Colonic mucosa (tissue), 4 donors: ENCODE results near the gene KCP. TPM values are rescaled to one million over a fixed set of nuclear protein-coding genes. Genes with fewer than 3 reads are reported as not detected.

Experiments
- DNase-seq: peaks from one replicate; pipeline ENCODE4 v3.0.0-alpha.2; 2020
- H3K27ac ChIP-seq: fragments of 200-600 bp; one replicate; pipeline ENCODE4 v1.8.0; 2021
- H3K27me3 ChIP-seq: fragments of 200-600 bp; one replicate; pipeline ENCODE4 v1.8.0; 2021
- H3K36me3 ChIP-seq: fragments of 200-600 bp; one replicate; pipeline ENCODE4 v1.8.0; 2021
- H3K4me1 ChIP-seq: fragments of 200-600 bp; one replicate; pipeline ENCODE4 v1.8.0; 2021; ENCODE audit warnings: mild to moderate bottlenecking
- H3K4me3 ChIP-seq: fragments of 200-600 bp; one replicate; pipeline ENCODE4 v1.8.0; 2021
- H3K9ac ChIP-seq, 2 donors: one replicate each; pipeline ENCODE4 v1.7.0; 2013; ENCODE audit warnings: control low read depth in 2 of 2, low read depth in 2 of 2, low read length in 2 of 2
- H3K9me3 ChIP-seq: fragments of 200-600 bp; one replicate; pipeline ENCODE4 v1.8.0; 2021
- CTCF ChIP-seq: fragments of 200-600 bp; IDR thresholded peaks from one replicate; pipeline ENCODE4 v1.8.0; 2022; ENCODE audit warnings: antibody characterized with exemption, mild to moderate bottlenecking
- intact Hi-C: fragments of 100-400 bp; cut with DNase I; formaldehyde crosslinking; loops from one replicate; pipeline ENCODE4 v1.14.1; 2022
- total RNA-seq, 2 donors: library from RNA; stranded (reverse); fragmentation: NEBNext Ultra II Directional in 1 of 2; extraction: Animal tissue kit (Norgen Biotek cat#: 25700) in 1 of 2; gene quantifications; one replicate each; pipeline ENCODE4 v1.2.1, GENCODE V29; 2021
- donor health status: healthy.
- donor health status: DM: no; HTN: no; CAD: no.
- donor health status: DM: no; HTN: no; CAD: no.

KCP gene
- total RNA-seq, 2 donors from 2014 or later, result 0.64 to 1.1 TPM

- no peak overlapping the region for H3K9ac ChIP-seq
- no peak overlapping the region for H3K4me3 ChIP-seq
- no peaks in the 10 kb centered on the region for H3K36me3 ChIP-seq
- H3K9me3 ChIP-seq, result no peaks in the 10 kb centered on the region
- TF ChIP-seq CTCF, result no peak
- DNase-seq, result no peak
- H3K27ac ChIP-seq, result no peak overlapping the region
- no peaks in the 10 kb centered on the region for H3K27me3 ChIP-seq
- no peaks in the 10 kb centered on the region for H3K4me1 ChIP-seq
- intact Hi-C loops, result loop anchor here (2.0 to 10.0 kb wide), 2 partner anchors 41 to 277 kb away; no protein-coding TSS in a partner anchor
Measured at GRCh38 chr7:128882134-128882533, 28.4 kb downstream of the KCP start.

- TF ChIP-seq CTCF, result no peak
- no peak overlapping the region for H3K4me3 ChIP-seq
- intact Hi-C loops, result loop anchor here (2.0 to 10.0 kb wide), 2 partner anchors 41 to 277 kb away; no protein-coding TSS in a partner anchor
- H3K9me3 ChIP-seq, result no peaks in the 10 kb centered on the region
- no peak overlapping the region for H3K9ac ChIP-seq
- no peaks in the 10 kb centered on the region for H3K4me1 ChIP-seq
- H3K27me3 ChIP-seq, result no peaks in the 10 kb centered on the region
- no peak overlapping the region for H3K27ac ChIP-seq
- DNase-seq, result no peak
- H3K36me3 ChIP-seq, result no peaks in the 10 kb centered on the region
Measured at GRCh38 chr7:128881458-128882125, 28.9 kb downstream of the KCP start.

GRCh38 chr7:128880791-128881457 is 29.6 kb downstream of the KCP start:
- H3K4me1 ChIP-seq, result no peaks in the 10 kb centered on the region
- H3K9me3 ChIP-seq, result no peaks in the 10 kb centered on the region
- no peak for TF ChIP-seq CTCF
- DNase-seq, result no peak
- no peaks in the 10 kb centered on the region for H3K36me3 ChIP-seq
- H3K4me3 ChIP-seq, result no peak overlapping the region
- H3K27me3 ChIP-seq, result no peaks in the 10 kb centered on the region
- intact Hi-C loops, result loop anchor here (10.0 kb wide), 1 partner anchor 276 kb away; no protein-coding TSS in a partner anchor
- no peak overlapping the region for H3K27ac ChIP-seq
- no peak overlapping the region for H3K9ac ChIP-seq

- peak; percentile 67 for DNase-seq
- Histone ChIP-seq H3K27me3 (no peaks in the 10 kb centered on the region), H3K27ac (no peak overlapping the region), H3K36me3 (no peaks in the 10 kb centered on the region), H3K4me3 (no peak overlapping the region), H3K9me3 (no peaks in the 10 kb centered on the region), H3K4me1 (no peaks in the 10 kb centered on the region), H3K9ac (no peak overlapping the region)
- TF ChIP-seq CTCF, result peak; percentile 79
- intact Hi-C loops, result loop anchor here (10.0 kb wide), 1 partner anchor 275 kb away; no protein-coding TSS in a partner anchor
Measured at GRCh38 chr7:128879939-128880746, 30.4 kb downstream of the KCP start.

GRCh38 chr7:128879461-128879938 is 31.0 kb downstream of the KCP start:
- DNase-seq, result no peak
- no peak overlapping the region for H3K4me3 ChIP-seq
- no peaks in the 10 kb centered on the region for H3K9me3 ChIP-seq
- H3K36me3 ChIP-seq, result no peaks in the 10 kb centered on the region
- TF ChIP-seq CTCF, result no peak
- H3K4me1 ChIP-seq, result no peaks in the 10 kb centered on the region
- H3K27ac ChIP-seq, result no peak overlapping the region
- no peaks in the 10 kb centered on the region for H3K27me3 ChIP-seq
- intact Hi-C loops, result no loop called here
- H3K9ac ChIP-seq, result no peak overlapping the region
